GM21390 (cell line): ENCODE results near the gene FCGR1A.
"Not testable (repeated sequence)": the region's sequence is repeated elsewhere in the genome, so short reads cannot be mapped to it uniquely, and the experiment has no call there.

Experiments
- ATAC-seq: cut with Tn5 transposase; IDR thresholded peaks from one replicate; pipeline ENCODE4 v1.9.1; 2021; ENCODE audit not compliant: unreplicated experiment

Gene FCGR1A

GRCh38 chr1:149831764-149832315, 49.3 kb downstream of the FCGR1A start:
- peak; percentile 2 for ATAC-seq

GRCh38 chr1:149832316-149833126, 50.0 kb downstream of the FCGR1A start:
- ATAC-seq, result peak; percentile 67

DNA sequence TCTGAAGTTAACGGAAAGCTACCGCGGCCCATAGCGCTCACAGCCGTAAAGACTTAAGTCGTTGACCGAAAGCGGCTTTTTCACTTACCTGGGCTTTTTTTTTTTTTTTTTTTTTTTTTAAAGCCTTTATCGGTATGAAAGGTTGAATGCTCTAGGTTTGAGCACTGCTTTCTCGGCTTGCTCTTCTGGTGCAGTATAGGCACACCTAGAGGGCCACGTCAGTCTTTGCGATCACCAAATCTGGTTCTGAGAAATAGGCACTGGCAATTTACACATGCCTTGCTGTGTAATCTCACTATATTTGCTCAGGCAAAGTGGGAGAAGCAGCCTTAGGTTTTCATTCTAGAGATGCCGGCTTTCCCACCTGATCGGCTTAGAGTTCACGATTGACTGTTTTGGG, 50.6 kb downstream of the FCGR1A start:
- ATAC-seq, result peak; percentile 6

DNA sequence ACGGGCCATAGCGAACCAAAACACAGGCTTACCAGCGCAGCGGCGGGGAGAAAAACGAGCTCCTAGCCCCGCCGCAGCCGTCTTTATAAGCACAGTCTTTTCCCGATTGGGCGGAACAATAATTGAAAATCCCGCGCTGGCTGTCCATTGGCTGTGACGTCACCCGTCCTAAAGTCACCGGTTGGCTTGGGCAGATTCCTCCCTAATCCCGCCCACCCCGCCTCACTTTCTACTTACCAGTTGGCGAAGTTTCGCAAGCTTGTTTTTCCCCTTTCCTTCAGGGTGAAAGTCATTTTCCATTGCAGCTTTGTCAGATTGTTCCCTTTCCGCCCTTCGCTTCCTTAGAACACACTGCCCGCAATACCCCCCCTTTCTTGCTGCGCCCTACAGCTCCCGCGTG, 58.7 kb downstream of the FCGR1A start:
- ATAC-seq, result not testable (repeated sequence)
